CD4-positive, alpha-beta T cell treated with Interleukin-15 for 1 hour (primary cell): ENCODE measurements around the gene BICD2.

Experiments used
- DNase-seq: peaks from one replicate; pipeline ENCODE4 v3.0.0-alpha.2; 2020

BICD2 gene

DNA sequence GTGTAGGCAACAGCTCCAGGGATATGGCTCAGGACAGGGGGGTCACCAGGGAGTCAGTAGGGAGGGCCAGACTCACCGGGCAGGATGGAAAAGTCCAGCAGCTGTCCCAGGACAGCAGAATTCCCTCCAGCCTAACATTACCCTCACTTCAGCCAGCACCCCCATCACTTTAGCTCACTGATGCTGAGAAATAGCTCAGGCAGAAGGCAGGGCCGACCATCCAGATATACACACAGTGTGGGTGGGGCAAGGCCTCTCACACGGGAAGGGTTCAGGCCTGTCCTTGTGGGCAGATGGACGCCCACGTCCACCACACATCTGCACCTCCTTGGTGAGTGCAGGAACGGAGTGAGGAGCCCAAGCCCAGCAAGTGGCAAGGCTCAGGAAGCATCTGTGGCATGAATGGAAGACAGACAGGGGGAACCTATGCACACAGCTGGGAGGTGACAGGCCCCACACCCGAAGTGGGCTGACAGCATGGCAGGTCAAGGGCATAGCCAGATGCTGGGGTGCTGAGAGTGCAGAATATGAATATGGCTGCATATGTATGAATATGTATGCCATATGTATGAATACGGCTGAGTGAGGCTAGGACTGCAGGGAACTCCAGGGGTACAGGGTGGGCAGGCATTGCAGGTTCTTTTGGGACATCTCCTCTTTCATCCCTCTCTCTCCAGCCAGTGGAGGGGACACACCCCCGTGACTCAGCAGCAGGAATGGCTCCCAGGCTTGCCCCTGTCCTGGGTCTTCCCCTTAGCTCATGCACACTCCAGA, 17.0 kb downstream of the BICD2 start:
- DNase-seq: no peak

DNA sequence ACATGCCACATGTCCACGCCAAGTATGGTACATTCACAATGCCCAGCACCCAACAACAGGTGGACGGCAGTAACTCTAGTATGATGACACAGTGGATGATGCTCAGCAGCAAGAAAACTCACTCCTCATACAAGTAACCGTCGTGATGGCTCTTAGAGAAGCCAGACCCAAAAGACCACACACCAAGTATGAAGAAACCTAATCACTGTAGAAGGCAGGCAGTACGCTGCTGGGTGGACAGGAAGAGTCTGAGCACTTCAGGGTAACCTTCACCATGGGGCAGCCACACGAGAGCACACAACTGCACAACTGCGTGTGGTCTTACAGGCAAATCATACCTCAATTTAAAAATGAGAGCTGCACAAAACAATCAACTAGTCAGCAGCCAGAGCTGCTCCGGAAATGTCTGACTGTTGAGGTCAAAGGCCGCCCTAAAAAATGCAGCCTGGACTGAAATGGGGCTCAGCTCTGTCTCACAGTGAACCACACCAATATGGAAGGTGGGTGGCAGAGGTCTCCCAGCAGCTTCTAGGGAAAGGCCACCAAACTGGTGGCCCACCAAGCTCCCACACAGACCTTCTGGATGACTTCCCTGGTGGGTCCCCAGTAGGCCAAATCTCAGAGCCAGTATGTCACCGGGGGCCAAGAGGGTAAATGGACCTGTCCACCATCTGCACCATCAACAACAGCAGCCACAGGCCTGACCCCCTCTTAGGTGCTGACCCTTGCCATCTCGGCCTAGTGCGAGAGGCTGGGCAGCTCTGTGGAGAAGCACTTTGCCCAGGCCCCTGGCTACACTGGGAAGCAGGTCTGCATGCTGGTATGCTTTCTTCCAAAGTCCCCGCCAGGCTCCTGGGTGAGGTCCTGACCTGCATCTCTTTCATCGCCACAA, 17.8 kb downstream of the BICD2 start:
- DNase-seq: no peak

DNA sequence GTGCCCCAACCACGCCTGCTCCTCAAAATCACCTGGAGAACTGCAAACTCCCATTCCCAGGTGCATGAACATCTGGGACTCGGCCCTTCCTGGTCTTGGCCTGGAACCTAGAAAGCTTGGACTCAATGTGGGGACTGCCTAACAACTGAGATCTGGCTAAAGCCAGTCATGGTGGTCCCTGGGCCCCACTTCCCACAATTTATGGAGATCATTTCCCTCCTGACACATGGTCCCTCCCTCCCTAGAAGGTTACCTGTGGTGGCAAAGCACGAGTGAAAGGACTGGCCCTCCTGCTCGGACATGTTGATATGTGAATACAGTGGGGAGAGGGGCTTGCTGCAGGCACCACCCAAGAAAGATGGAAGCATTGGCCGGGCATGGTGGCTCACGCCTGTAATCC, 18.8 kb downstream of the BICD2 start:
- DNase-seq: no peak

DNA sequence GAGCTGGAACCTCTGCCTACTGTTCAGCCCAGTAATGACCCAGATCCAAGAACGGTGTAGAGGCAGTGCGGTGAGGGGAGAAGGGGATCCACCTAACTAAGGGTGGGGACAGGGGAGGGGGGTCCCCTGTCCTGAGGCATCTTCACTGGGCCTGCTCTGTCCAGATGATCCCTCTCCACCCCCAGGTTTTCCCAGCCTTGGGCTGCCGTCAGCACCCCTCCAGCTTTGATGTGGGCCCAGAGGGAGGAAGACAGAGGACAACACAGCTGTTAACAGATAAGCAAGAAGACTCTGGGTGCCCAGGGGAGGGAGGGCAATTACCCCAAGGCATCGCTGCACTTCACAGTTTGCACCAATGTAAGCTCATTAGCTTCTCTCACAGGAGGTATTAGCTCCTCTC, 19.3 kb downstream of the BICD2 start:
- no peak for DNase-seq

DNA sequence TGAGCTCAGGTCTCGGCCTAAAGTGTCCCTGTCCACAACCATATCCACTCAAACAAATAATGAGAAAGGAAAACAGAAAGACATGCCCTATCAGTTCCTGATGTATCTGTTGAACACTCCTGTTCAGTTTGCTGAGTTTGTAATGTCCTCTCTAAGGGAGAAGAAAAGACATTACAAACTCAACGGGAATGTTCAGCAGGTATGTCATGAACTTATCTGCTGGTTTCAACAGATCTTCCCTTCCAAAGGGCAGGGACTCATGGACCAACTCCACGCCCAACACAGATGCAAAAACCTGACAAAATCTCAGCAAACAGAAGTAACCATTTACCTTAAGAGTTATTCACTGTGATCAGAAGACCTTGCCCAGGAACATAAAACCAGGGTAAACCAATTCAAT, 23.7 kb downstream of the BICD2 start:
- no peak for DNase-seq

DNA sequence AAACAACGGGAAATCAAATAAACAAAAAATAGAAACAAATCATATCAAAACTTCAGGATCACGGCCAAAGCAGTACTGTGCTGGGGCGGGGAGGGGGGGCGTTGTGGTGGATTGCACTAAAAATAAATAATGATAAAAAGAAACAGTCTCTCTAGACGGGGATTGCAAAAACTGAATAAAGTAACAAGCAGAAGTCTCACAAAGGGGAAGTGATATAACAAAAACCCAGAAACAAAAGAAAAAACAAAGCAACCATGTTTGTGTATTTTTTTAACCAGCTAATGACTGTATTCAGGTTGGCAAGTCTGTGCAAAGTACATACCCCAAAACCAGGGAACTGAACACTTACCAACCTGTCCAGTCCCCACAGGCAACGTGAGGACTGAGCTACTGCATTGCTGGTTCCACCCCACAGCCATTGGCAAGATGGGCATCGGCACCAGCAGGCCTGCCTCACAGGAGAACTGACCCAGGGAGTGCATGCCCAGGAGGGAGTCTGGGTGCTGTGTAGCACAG, 24.1 kb downstream of the BICD2 start:
- peak; percentile 15 for DNase-seq

DNA sequence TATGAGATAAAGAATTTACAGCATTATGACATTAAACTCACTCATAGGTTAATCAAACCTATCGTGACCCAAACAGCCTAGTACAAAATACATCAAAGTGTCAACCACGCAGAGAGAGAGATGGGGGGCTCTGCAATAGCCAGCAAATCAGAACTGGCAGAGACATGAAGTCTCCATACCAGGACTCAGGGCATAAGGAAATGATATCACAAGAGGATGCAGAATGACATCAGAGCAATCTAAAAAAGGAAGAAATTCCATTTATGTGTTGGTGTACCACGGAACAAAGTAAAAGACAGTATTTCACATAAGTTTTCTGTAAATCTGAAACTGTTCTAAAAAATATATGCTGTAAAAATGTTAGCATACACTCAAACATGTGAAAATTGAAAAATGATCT, 24.6 kb downstream of the BICD2 start:
- no peak for DNase-seq

DNA sequence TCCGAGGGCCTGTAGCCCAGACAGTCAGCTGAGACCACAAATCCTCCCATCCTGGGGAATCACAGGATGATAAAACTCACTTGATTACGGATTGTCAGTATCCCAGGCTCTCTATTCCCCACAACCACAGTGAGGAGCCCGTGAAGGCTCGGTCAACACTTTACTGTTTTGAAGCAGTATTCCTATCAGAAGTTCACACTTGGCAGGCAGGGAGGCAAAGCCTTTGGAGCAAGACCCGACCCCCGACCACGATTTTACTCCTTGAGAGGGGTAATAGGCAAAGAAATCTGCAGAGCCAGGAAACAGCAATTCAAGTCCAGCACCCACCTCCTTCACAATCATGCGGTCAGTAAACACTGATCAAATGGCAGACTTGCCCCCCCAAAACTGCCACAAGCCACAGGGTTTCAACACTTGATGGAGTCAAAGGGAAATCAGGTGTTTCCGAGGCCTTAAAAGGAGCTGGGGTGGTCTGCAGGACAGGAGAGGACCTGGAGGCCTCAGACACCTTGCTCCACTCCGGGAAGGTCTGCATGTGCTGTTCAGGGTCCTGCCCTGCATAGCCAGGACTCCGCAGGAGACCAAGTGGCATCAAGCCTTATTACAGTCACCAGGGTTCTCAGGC, 25.2 kb downstream of the BICD2 start:
- peak; percentile 16 for DNase-seq

DNA sequence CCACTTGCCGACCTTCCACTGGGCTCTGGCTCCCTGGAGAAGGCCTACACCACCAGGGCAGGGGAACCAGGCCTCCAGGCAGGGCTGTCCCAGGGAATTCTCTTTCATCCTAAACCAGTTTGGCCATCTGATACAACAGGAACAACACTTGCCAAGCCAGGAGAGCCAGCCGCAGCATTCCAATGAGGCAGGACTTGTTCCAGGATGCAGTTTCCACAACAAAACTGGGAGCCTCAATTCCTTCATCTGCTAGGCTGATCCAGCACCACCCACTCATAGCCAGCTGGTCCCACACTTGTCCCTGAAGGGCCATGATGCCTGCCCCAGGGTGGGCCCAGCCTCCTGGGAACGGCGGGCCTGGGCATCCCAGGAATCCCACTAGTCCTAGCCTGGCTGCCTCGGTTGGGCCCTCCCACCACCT, 26.0 kb downstream of the BICD2 start:
- DNase-seq: peak; percentile 11

DNA sequence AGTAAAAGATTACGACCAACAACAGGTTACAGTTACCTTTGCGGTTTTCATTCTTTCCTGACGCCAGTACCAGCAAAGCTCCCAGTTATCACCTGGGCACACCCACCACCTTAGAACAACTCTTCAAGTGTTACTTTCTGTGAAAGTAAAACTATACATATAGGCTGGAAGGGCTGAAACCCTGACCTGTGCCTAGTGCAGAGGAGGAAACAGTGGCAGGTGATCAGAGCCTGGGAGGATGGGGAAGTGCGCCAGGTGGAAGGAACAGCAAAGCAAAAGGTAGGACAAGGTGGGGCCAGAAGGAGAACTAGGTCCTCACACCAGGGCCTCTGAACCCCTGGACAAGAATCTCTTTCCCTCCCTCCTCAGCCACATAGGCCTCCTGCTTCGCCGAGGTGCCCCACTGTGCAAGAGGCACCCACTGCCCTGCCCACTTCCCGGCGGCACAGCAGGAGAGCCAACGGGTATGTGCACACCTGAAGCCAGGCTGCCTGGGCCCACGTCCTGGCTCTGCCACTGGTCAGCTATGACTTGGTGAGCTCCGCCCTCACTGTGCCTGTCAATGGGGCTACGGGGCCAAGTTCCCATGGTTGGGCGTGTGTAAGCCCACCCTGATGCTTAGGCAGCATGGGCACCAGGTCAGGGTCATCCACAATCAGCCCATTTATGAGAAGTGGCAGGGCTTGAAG, 26.9 kb downstream of the BICD2 start:
- peak; percentile 15 for DNase-seq

DNA sequence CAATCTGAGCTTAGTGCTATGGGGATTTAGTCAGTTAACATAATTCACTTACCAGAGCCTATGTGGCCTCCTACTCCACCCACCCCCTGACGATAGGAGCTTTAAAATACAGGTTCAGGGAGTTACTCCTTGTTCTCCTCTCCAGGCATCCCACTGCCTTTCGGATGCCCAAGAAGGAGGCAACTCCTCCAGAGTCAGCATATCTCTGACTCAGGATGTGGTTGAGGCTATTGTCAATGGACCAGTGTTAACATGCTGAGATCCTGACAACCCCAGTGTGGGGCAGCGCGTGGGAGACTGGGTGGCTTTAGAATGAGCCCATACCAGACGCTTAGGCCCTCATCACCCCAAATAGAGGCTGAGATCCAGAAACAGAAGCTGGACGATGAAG, 27.4 kb downstream of the BICD2 start:
- DNase-seq: no peak

DNA sequence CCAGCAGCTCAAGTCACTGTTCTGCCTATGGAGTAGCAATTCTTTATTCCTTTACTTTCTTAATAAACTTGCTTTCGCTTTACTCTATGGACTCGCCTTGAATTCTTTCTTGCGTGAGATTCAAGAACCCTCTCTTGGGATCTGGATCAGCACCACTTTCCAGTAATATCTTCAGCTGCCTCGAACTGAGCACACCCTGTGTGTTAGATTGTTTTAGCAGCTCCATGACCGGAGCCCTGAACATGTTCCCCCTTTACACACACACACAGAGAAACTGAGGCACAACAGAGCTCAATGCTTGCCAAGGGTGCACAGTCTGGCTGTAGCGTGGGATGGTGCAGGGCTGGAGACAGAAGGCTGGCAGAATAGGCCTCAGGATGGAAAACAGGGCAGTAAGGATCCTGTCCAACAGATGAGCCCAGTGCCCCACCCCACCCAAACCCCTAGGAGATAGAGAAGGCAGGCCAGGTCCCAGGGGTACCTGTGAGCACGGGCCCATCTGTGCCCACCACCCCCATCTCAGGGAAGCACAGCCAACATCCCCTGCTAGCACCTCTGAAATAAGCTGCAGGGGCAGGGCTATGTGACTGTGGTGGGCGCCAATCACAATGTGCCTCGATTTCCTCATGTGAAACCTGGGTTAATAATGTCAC, 27.9 kb downstream of the BICD2 start:
- DNase-seq: peak; percentile 4

DNA sequence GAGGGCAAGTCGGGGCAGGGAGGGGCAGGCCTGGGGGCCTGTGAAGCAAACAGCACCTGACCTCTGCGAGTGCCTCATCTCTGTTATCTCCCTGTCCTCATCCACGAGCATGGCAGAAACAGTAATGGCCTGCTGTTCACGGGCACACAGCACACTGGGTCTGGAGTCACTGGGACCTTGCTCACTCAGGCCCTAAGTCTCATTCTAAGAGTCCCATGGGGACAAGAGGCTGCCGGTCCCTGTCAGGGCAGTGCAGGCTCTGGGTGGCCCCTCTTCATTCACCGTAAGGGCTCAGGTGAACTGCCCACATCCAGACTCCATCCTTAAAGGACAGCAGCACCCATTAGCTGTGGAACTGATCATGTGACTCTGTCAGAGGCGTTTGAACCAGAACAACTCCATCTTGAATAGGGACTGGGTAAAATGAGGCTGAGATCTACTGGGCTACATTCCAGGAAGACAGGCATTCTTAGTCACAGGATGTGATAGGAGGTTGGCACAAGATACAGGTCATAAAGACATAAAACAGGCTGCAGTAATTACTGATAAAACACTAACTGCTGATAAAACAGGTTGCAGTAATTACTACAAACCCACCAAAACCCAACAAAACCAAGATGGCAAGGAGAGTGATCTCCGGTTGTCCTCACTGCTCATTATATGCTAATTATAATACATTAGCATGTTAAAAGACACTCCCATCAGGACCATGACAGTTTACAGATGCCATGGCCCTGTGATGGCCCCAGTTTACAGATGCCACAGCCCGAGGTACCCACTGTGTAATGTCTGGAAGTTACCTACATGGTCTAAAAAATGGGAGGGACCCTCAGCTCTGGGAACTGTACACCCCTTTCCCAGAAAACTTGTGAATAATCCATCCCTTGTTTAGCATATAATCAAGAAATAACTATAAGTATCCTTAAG, 28.7 kb downstream of the BICD2 start:
- DNase-seq: peak; percentile 4

DNA sequence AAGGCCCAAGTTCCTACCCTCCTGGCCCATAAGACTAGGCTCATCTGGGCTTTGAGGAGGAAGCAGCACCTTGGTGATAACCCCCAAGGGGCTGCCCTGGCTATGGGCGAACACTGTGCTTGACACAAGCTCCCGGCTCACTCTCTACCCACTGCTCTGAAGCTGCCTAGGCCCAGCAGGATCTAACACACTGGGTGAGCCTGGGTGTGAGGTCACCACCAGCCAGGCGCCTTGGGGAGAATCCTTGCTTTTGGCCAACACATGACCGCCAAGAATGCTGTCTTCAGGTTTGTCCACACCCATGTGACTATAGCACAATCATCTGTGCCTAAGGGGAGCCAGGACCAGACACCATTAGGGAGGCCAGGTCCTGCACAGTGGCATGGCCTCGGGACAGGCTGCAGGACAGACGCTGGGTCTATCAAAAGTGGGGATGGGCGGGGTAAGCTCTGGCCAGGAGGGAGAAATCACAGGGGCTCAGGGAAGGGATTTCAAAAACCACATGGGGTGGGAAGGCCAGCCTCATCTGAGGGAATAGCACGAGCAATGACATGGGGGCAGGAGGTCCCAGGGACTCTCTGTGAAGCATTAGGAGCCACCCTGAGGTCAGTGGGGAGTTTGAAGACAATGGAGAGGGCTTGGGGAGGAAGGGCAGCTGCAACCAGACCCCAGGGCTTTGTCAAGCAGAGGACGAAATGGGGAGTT, 29.6 kb downstream of the BICD2 start:
- DNase-seq: no peak

DNA sequence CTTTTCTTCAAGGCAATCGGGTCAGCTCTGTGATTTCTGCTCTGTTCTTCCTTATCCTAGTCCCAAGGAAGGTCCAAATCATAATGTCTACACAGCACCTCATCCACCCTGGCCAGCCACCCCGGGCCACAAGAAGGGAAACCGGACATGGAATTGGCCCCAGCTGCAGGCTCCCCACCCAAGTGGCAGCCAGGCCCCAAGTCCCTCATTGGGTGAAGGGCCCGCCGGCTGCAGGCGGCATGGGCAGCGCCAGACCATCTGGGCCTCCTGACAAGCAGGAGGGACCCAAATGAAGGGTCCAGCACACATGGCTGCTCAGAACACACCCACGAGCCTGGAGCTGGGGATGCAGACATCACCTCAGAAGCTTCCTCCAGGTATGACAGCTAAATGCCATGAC, 33.7 kb downstream of the BICD2 start:
- DNase-seq: no peak

DNA sequence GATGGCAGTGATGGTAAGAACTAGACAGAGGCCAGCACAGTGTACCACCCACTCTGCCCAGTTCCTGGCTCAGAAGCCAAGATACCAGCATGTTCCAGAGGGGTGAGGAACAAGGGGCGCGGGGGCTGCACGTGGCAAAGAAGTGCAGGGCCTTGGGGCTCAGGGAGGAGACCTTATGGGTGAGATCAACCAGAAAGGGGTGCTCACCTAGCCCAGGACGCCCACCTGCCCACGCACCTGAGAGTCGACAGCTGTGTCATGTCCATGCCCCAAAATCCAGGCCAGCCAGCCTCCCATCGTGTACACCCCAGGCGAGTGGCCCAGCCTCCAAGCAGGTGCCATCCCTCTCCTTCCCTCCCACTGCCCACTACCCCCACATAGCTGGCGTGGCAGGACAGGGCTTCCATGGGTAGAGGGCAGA, 34.9 kb downstream of the BICD2 start:
- DNase-seq: no peak

DNA sequence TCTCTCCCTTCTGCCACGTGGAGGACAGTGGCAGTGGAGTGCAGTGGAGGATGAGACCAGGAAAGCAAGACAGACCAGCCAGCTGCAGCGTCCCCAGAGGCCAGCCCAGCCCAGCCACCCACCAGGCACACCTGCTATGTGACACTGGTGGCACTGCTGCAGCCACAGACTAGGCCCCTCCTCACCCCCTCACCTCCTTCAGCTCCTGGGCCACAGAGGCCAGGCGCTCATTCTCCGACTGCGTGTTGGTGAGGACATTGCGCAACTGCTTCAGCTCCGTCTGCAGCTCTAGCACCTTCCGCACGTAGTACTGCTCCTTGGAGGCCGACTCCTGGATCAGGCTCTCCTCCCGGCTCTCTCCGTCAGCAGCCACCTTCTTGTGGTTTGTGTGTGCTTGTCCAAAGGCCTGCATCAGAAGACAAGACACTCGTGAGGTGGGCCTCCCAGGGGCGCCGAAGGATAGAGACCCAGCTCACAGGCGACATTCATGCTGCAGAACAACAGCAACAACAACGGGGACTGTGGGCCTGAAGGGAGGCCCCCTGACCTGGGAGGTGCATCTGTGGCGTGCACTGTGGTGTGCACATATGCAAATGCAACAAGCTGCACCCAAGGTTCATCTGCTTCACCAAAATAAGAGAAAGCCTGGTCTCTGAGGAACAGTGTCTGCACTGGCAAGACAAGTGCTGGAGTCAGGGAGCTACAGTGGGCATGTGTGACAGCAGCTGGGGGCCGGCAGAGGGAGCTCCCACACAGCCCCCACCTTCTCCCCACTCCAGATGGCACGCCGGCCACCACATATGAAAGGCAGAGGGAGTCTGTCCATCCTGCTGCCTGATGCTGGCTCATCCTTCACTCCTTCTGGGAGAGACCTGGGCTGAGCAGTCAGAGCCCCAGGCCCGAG, 35.5 kb downstream of the BICD2 start:
- DNase-seq: peak; percentile 51

DNA sequence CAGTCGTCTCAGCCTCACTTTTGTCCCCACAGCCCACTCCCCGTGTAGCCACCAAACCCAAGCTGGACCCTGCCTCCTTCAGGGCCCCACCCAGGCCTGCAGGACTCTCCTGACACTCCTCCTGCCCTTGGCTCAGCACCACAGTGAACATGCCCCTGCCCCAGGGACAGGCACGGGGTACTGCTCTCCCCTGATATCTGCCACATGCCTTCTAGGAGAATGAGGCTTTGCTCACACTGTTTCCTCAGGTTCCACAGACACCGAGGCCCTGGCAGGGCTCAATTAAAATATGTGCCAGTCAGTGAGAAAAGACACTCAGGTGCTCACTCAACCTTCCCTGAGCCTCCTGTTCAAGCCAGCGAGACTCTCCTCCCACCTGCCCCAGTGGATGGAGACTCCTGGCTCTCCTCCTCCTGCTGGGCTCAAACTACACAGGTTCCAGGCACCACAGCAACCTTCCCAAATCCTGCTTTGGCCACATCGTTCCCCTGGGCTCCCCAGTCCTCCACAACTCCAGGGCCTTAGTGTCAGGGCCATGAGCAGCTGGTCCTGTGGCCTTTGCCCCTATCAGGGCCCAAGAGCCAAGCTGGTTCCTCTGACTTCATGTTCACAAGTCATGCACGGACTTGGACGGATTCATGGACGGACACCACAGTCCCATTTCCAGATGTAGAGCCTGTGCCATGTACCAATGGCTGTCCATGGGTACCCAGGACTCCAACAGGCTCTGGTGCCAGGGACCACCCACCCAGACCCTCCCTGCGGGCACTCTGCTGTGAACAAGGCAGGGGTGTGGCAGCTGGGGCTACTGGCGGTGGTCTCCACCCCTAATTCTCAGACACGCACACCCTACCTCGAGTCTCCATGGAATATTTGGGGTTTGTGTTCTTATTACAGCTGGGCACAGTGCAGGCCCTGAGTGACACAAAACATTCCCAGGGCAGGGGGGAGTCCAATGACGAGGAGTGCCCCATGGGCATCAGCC, 36.6 kb downstream of the BICD2 start:
- no peak for DNase-seq
